ENCODE data around the gene ACSM3. TPM values are rescaled to one million over a fixed set of nuclear protein-coding genes. Genes with fewer than 3 reads are reported as not detected.
A peak's percentile ranks its signal among the peaks of the same experiment; 100 is the strongest.

The ACSM3 gene
- total and polyA plus RNA-seq, 10 of the 15 experiments (the other 5 are each of a cell fraction or from before 2014, with no cell fraction given): 4.9 to 21.0 (median 7.0) TPM

DNA sequence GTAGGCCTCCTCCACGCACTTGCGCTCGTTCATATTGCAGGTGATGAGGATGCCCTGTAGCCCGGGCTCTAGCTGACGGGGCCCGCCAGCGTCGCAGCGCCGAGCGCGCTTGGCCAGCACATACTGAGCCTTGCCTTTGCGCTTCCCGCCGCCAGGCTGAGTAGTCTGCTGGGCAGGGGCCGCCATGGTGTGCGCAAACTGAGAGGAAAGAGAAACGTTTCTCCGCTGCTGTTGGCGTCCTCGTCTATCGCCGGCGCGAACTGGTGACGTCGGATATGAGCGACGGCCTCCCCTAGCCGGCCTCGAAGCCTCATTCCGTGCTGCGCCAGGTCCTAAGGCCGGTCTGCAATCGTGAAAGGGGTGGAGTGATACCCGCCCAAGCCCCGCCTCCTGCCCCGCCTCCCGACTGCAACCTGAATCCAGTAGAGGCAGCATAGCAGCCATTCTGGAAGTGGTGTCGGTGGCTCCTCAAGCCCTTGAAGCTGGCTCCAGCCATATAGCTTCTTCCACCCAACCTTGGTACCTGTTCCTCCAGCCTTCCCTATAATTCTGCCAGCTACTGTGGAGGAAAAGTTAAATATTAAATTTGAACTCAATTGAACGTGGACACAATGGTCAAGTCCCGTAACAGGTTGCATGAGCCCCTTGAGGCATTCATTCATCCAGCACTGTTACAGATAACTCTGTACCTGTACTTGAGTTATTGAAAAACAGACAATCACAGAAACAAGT, 22.1 kb upstream of the ACSM3 start, which contains the start of gene THUMPD1 (continued):
- TF ChIP-seq CBX5 (IDR thresholded peaks at IDR 0.05; ENCODE audit: low read depth): no peak
- TF ChIP-seq ZNF24 (IDR thresholded peaks at IDR 0.05): no peak
- TF ChIP-seq ATF2 (IDR thresholded peaks at IDR 0.05; ENCODE audit: low read length): no peak
- TF ChIP-seq, protein P1, sequence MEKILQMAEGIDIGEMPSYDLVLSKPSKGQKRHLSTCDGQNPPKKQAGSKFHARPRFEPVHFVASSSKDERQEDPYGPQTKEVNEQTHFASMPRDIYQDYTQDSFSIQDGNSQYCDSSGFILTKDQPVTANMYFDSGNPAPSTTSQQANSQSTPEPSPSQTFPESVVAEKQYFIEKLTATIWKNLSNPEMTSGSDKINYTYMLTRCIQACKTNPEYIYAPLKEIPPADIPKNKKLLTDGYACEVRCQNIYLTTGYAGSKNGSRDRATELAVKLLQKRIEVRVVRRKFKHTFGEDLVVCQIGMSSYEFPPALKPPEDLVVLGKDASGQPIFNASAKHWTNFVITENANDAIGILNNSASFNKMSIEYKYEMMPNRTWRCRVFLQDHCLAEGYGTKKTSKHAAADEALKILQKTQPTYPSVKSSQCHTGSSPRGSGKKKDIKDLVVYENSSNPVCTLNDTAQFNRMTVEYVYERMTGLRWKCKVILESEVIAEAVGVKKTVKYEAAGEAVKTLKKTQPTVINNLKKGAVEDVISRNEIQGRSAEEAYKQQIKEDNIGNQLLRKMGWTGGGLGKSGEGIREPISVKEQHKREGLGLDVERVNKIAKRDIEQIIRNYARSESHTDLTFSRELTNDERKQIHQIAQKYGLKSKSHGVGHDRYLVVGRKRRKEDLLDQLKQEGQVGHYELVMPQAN (conservative IDR thresholded peaks at IDR 0.05): peak; percentile 76
- TF ChIP-seq MEF2B (IDR thresholded peaks at IDR 0.05; ENCODE audit: partially characterized antibody, poor library complexity, severe bottlenecking): no peak
- TF ChIP-seq NR2C2 (IDR thresholded peaks at IDR 0.05; ENCODE audit: borderline replicate concordance, control insufficient read depth, insufficient read length, low read depth): no peak
- no peak; the same call in 1 of the 2 replicates for TF ChIP-seq STAT1 (conservative IDR thresholded peaks at IDR 0.05)
- no peak for TF ChIP-seq SMC3 (IDR thresholded peaks at IDR 0.05; ENCODE audit: borderline replicate concordance, low read length)
- TF ChIP-seq YBX1 (IDR thresholded peaks at IDR 0.05): no peak
- no peak for TF ChIP-seq FOXK2 (IDR thresholded peaks at IDR 0.05)
- TF ChIP-seq CBX3 (IDR thresholded peaks at IDR 0.05; ENCODE audit: borderline replicate concordance, low read depth): no peak
- TF ChIP-seq, protein P2, sequence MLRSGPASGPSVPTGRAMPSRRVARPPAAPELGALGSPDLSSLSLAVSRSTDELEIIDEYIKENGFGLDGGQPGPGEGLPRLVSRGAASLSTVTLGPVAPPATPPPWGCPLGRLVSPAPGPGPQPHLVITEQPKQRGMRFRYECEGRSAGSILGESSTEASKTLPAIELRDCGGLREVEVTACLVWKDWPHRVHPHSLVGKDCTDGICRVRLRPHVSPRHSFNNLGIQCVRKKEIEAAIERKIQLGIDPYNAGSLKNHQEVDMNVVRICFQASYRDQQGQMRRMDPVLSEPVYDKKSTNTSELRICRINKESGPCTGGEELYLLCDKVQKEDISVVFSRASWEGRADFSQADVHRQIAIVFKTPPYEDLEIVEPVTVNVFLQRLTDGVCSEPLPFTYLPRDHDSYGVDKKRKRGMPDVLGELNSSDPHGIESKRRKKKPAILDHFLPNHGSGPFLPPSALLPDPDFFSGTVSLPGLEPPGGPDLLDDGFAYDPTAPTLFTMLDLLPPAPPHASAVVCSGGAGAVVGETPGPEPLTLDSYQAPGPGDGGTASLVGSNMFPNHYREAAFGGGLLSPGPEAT (IDR thresholded peaks at IDR 0.05; ENCODE audit: low read depth): peak; percentile 98
- no peak for TF ChIP-seq EED (IDR thresholded peaks at IDR 0.05; ENCODE audit: low read depth)
- no peak for TF ChIP-seq NR2F1 (conservative IDR thresholded peaks at IDR 0.05)
- TF ChIP-seq, protein P3, sequence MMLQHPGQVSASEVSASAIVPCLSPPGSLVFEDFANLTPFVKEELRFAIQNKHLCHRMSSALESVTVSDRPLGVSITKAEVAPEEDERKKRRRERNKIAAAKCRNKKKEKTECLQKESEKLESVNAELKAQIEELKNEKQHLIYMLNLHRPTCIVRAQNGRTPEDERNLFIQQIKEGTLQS (IDR thresholded peaks at IDR 0.05; ENCODE audit: borderline replicate concordance, extremely low read depth, low read depth, low read length): peak; percentile 86; the same call in 1 of the 2 replicates
- TF ChIP-seq ETV6 (conservative IDR thresholded peaks at IDR 0.05 in 1 of 2, IDR thresholded peaks at IDR 0.05 in 1 of 2; ENCODE audit: borderline replicate concordance in 1 of 2, low read depth in 1 of 2): no peak
- peak; percentile 43 to 54; a peak in 2 of 4 replicates for TF ChIP-seq BHLHE40 (IDR thresholded peaks at IDR 0.05; ENCODE audit: borderline replicate concordance in 1 of 2, low read depth in 2 of 2, low read length in 1 of 2)
- no peak for TF ChIP-seq JUND (IDR thresholded peaks at IDR 0.05; ENCODE audit: low read depth, low read length)
- no peak for TF ChIP-seq MTA3 (IDR thresholded peaks at IDR 0.05; ENCODE audit: borderline replicate concordance, low read length)
- TF ChIP-seq ZNF592 (IDR thresholded peaks at IDR 0.05): no peak
